ENCODE measurements around the gene VIPR2.
"Not testable (repeated sequence)": the region's sequence is repeated elsewhere in the genome, so short reads cannot be mapped to it uniquely, and the experiment has no call there.

VIPR2 gene

DNA sequence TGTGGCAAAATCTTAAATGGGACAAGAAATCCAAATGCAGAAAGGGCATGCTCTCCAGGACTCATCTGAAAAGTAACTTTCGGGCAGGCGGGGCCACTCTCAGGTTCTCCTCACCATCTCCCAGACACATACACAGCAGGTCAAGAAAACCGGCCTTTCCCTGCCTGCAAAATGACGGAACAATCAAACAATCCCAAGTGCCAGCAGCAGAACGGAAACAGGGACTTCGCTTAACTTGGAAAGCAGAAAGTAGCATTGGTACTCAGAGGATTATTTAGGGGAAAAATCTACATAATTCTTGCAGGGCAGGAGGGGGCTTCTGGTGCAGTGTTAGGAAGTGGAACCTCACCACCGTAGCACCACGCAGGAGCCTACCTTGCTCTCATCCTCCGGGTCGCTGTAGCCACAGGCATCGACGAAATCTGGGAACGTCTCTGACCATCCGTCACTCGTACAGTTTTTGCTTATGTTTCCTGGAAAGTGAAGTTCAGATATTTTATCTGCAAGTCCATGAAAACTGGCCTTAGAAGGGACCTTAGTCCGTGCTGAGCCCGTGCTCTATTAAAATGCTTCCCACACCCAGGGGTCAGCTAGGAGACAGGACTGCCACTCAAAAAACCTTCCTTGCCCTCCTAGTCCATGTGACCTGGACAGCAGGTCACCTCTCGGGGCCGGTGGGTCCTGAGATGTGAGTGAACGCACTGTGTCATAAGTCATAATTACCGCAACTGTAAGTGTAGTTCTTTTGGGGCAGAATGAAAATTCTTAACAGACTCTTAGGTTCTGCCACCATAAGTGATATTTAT is 41.1 kb downstream of the VIPR2 start:
- DNase-seq (ENCODE audit: low read depth): no peak

DNA sequence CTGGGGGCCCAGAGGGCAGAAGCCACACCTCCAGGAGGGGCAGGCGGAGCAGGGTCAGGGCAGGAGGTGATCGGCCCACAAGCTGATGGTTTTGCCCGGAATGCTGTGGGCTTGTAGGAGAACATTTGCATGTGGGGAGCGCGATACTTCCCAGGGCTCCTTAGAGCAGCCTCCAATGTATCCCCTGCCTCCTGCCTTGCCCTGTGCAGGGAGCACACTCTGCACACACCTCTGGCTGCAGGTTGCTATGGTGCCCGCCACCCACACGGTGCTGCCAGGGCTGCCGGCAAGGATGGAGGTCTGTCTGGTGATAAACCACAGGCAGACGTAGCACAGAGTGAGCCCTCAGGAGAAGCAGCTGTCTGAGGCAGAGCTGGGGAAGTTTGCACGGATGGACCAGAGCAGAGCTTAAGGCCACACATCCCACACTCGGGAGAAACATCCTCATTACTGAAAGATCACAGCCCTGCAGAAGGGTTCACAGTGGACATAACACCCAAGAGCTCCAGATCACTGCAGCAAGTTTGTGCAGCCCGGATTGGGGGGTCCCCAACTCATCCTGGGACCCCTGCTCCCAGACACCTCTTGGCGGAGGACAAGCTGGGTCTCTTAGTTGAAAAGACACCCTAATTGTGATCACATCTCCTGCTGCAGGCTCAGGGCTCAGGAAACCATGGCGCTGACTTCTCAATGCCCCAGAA is 41.8 kb downstream of the VIPR2 start:
- DNase-seq (ENCODE audit: low read depth): no peak

DNA sequence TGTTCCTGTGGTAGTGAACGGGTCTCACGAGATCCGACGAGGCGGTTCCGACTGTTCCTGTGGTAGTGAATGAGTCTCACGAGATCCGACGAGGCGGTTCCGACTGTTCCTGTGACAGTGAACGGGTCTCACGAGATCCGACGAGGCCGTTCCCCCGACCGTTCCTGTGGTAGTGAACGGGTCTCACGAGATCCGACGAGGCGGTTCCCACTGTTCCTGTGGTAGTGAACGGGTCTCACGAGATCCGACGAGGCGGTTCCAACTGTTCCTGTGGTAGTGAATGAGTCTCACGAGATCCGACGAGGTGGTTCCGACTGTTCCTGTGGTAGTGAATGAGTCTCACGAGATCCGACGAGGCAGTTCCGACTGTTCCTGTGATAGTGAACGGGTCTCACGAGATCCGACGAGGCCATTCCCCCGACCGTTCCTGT is 43.0 kb downstream of the VIPR2 start:
- DNase-seq (ENCODE audit: low read depth): not testable (repeated sequence)

DNA sequence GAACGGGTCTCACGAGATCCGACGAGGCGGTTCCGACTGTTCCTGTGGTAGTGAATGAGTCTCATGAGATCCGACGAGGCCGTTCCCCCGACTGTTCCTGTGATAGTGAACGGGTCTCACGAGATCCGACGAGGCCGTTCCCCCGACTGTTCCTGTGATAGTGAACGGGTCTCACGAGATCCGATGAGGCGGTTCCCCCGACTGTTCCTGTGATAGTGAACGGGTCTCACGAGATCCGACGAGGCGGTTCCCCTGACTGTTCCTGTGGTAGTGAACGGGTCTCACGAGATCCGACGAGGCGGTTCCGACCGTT is 43.6 kb downstream of the VIPR2 start:
- DNase-seq (ENCODE audit: low read depth): not testable (repeated sequence)

DNA sequence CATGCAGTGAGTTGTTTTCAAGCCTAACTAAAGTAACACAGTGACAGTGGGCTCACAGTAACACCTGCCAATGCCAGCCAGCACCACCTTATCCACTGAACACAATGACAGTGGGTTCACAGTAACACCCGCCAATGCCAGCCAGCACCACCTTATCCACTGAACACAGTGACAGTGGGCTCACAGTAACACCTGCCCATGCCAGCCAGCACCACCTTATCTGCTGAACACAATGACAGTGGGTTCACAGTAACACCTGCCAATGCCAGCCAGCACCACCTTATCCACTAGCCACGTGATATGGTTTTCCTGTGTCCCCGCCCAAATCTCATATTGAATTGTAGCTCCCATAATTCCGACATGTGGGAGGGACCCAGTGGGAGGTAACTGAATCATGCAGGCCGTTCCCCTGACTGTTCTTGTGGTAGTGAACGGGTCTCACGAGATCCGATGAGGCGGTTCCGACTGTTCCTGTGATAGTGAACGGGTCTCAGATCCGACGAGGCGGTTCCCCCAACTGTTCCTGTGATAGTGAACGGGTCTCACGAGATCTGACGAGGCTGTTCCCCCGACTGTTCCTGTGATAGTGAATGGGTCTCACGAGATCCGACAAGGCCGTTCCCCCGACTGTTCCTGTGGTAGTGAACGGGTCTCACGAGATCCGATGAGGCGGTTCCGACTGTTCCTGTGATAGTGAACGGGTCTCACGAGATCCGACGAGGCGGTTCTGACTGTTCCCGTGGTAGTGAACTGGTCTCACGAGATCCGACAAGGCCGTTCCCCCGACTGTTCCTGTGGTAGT is 44.2 kb downstream of the VIPR2 start:
- DNase-seq (ENCODE audit: low read depth): not testable (repeated sequence)

DNA sequence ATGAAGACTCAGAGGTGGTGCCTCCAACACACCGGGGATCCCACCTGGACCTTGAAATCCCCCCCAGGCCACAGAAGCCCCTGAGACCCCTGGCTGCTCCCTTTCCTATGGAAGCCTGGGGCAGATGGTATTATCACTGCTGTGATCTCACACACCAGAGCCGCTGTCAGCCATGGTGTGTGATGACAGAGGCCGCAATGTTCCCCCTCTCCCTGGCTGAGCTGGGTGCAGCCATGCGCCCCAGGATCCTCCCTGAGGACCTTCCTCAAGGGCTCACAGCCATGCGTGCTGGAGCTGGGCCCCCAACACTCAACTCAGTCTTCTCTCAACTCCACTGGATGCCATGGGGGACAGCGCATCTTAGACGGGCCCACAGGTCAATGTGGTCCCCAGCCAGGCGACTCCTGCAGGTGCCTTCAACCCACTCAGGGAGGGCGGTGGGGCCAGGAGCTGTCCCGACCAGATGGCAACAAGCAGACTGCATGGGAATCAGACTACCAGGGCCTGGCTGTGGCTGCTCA is 44.9 kb downstream of the VIPR2 start:
- DNase-seq (ENCODE audit: low read depth): no peak

DNA sequence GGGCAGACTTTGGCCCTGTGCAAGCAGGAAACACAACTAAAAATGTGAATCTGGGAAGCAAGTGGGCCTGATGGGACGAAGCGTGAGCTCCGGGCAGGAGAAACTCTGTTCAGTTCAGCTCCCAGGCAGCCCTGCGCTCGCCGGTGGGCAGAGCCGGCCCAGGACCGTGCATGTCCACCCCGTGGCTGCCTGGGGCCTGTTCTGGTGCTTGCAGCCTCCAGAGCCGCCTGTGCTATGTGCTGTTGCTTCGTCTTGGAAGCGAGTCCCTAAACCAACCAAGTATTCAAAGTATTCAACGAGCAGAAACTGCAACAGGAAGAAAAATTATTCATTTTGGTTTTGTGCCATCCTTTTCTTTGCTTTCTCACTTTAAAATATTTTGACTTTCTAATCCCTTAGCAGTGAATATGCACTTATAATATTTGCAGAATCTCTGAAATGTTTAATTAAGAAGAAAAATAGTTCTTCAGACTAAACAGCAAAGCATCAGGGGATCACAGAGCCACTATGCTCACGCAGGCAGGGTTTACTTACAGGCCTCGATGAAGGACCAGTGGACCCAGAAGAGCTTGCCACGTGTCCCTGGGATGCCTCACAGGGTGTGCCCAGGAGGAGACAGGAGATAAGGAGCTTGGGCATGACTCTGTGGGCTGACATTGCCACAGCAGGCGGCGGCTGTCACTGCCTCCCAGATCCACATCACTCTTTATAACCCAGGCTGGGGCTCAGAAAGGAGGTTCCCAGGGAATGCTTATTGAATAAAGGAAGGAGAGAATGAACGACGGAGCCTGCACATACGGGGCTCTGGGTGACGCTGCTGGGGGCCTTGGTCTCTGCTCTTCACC is 45.6 kb downstream of the VIPR2 start:
- DNase-seq (ENCODE audit: low read depth): no peak

DNA sequence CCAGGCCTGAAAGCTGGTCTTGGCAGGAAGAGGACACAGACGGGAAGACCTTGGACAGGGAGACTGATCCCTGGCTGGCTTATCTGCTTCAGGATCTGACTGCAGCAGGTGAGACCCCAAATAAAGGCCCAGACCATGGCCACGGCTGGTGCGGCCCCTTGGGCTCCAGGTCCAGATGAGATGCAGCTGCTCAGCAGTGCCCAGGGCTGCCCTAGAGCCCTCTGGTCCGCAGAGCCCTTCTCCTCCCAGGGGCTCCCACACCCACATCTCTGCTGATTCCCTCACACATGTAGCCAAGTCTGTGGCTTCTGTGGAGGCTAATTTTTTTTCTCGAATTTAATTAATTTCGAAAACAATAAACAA is 46.3 kb downstream of the VIPR2 start:
- DNase-seq (ENCODE audit: low read depth): no peak

DNA sequence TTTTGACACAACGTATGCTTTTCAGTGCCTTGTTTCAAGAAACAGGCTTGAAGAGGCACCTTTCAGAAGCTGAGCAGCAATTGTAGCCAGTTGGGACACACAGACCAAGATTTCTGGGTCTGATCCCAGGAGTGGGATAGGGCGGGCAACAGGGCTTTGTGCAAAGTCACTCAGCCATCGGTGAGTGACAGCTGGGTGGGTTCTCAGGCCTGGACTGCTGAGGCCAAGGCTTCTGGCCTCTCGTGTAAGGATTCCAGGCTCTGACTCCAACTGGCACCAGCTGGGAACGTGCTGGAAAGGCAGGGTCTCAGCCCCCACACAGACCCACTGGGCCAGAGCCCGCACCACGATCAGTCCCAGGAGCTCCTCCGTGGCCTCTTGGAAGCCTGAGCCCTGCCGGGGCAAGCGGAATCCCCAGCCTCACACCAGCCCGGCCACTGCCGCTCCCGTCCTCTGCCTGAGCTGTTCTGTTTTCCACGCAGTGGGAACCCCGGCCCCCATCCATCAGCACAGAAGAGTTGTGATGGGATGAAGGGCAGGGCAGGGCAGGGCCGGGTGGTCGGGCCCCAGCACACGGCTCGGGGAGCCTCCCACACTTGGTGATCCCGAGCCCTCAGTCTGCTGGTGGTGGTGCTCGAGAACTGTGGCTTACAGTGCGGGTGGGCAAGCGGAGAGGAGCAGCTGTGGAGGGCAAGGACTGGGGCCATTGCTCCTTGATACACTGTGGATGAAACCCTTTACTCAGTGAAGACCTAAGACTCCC is 46.8 kb downstream of the VIPR2 start:
- DNase-seq (ENCODE audit: low read depth): no peak

DNA sequence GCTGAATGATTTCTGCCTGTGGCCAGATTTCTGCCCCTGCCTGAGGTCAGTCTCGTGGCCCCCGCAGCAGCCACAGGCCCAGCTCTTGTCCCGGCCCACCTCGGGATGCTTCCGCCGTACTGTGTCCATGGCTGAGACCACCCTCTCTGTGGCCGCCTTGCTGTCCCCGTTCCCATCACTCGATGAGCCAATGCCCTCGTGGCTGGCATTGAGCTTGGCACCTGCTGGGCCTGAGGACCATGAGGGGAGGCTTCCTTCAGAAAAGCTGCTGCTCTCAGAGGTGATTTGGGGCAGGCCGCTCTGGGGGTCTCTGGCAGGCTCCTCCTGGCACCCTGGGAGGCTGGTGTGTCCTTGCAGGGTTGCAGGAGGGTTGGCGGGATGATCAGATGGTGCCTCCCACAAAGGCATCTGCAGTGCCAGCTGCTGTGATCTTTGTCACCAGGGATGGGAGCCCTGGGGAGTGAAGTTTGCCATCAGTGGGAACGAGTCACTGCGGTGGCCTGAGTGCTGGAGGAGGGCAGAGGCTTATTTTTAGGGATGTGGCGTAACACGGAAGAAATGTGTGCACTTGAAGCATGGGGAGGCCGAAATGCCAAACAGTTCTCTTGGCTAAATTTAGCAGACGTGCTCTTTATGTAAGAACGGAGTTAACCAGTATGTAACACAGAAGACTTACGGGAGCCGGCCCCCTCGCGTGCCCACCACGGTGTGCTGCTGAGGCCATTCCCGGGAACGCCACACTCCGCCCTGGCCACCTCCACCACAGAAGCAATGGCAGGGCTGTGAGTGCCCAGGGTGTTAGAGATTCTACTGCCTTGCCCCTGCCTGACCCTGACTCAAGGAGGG is 47.7 kb downstream of the VIPR2 start:
- DNase-seq (ENCODE audit: low read depth): no peak

DNA sequence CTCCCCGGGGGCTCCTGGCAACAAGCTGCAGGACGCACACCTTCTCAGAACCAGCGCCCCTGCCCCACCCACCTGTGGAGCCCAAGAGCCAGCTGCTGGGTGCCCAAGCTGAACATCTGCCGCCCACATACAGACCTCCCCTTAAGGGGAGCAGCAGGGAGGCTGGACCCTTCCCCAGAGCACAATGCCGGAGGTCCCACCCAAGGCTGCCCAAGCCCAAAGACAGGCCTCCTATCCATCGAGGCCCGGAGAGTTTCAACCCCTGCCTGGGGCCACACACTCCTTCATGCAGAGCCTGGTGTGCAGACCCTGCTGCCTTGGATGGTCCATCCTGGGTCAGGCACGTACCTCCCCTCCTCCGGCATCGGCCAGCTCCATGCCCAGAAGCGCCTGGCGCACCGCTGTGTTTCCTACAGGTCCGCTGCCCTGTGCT is 48.7 kb downstream of the VIPR2 start:
- DNase-seq (ENCODE audit: low read depth): no peak

DNA sequence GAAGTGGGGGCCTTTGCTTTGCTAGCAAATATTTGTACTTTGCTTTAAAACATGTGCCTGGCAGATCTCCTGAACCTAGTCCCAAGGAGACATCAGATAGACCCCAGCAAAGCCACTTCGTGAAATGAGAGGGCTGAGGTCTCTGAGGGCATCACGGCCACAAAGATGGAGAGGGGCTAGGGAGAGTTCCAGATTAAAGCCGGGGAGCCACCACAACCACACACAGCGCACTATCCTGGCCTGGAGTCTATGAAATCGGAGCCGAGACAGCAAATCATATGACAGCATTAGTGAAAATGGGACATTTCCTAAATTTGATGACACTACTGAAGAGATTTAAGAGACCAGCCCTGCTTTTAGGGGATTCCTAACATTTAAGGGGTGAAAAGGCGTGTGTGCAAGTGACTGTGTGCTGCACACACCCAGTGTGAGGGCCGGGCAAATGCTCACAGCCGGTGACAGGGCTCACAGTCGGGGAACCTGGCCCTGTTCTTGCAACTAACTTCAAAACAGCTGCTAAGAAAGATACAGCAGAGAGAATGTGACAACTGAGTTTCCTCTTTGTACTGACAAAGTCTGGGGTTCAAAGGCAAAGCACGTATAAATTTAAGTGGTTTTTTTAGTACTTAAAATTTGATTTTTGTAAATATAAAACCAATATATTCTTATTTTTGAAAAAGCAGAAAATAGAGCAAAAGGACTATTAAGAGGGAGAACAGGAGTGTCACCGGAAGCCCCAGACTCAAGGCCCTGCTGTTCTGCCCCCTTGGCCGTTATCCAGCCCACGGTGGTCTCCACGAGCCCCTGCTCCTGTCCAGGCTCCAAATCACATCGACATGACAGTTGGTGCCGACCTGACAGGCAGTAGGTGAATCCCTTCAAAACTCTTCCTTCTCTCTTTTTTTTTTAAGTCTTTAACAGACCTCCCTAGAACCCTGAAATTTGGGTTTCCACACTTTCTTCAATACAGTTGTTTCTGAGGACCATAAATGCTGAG is 49.5 kb downstream of the VIPR2 start:
- DNase-seq (ENCODE audit: low read depth): no peak

DNA sequence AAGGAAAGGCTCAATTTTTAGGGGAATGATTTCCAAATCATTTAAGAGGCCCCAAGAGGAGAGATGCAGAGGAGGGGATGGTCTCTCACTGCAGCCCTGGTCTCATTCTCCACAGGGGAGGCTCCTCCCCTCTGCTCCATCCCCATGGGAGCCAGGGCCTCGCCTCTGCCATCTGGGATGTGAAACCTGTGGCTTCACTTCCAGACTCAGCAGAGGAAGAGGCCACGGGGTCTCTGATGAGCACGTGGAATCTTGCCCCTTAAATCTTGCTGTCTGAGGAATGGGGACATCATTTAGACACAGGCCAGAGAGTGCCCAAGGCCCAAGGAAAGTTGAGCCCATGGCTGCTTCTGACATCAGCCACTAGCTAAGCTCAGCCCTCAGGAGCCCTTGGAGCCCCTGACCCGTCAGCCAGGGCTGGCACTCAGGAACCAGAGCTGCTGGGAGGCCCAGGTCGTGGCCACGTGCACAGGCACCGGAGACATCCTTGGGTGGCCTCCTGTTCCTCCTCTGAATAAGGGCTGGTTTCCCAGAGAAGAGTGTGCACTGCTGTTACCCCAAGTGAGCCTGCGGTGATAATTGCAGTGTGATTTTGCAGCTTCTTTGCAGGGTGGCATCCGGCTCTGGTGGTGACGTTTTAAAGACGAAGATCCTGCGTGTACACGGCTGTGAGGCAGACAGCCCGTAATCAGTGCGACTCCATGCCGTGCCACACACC is 50.5 kb downstream of the VIPR2 start:
- DNase-seq (ENCODE audit: low read depth): no peak

DNA sequence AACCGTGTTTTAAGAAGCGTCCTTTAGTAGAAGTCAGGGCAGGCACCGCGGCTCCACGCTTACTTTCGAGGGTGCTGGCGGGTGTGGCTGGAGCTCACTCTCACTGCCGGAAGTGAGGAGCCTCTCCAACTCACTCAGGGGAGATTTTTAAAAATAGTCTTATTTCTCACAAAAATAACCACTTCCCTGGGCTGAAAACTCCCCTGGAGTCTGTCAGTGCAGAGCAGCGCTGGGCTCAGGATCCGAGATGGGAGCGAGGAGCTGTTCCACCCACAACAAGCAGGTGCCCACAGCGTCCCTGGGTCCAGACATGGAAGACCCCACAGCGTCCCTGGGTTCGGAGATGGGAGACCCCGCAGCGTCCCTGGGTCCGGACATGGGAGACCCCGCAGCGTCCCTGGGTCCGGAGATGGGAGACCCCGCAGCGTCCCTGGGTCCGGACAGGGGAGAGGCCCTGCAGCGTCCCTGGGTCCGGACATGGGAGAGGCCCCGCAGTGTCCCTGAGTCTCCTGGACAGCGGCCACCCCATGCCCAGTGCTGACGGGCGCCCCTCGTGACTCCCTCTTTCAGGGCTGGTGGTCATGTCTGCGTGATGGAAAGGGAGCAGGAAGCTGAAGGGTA is 51.2 kb downstream of the VIPR2 start:
- DNase-seq (ENCODE audit: low read depth): no peak

DNA sequence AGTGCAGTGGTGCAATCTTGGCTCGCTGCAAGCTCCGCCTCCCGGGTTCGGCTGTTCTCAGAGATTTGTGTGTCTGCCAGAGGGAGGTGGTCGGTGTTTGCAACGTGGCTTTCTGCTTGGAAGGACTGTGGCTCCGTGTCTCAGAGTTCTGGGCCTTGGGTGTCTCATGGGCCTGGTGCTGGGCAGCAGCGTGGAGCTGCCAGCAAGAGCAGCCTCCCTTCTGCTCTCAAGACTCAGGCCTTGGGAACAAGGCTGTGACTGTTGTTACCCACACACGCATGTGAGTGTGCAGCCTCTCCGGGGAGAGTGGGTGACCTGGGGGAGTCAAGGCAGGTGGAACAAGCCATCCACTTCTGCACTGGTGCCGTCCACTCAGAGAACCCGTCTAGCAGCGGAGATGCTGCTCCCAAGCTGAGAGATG is 52.0 kb downstream of the VIPR2 start:
- no peak for DNase-seq (ENCODE audit: low read depth)

DNA sequence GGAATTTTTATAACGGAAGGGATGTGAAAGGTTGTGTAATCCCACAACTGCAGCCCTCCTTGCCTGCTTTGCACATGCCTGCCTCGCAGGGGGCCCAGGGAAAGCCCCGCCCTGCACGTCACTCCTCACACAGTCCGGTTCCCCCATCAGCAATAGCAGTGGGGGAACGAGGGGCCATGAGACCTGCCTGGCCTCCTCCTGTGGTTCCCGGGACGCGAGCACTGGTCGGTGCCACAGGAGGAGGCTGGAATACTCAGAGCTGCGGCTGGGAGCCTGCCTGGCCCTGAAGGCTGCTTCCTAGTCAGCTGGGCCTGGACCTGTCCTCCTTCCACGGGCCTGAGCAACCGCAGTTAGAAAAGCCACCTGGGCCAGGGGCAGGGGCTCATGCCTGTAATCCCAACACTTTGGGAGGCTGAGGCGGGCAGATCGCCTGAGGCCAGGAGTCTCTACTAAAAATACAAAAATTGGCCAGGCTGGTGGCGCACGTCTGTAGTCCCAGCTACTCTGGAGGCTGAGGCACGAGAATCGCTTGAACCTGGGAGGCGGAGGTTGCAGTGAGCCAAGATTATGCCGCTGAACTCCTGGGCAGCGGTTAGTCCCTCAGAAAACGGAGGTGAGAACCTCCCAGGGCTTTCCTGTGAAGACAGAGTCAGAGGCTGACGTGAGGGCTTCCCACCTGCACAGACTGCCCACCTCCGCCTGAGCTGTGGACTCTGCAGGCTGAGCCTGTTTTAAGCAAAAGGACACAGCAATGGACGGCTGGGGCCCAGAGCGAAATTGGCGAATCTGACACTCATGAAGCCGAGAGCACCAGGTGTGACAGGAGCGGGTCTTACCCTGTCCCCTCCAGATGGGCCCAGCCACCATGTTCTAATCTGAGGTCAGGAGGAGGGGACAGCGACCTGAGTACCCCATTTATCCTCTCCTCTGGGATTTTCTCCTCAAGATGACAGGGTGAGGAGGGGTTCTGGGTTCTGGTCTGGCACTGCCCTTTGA is 52.9 kb downstream of the VIPR2 start:
- DNase-seq (ENCODE audit: low read depth): no peak
